K562 (cell line): ENCODE data around the gene POLR3A. TPM values are rescaled to one million over a fixed set of nuclear protein-coding genes. Genes with fewer than 3 reads are reported as not detected.

ENCODE experiments used
- ATAC-seq: fragments of 200-7000 bp; cut with Tn5 transposase; 3 replicates; pipeline ENCODE4 v1.9.1; 2020; ENCODE audit warnings: moderate library complexity
- BruUV-seq: library from RNA; stranded (reverse); fragments of 400-500 nt; replicated peaks from 2 replicates; lab custom pipeline; 2021; lab: Mats Ljungman, UMichigan
- CTCF ChIA-PET: fragments of 300-600 bp; formaldehyde crosslinking; extraction: SDS; loops from one replicate; lab custom pipeline; 2021; ENCODE audit warnings: low intra/inter-chr PET ratio; lab: Yijun Ruan, JAX
- POLR2A ChIA-PET: fragments of 300-600, 350-650 bp; sonication (Branson Sonifier 250); formaldehyde crosslinking; extraction: SDS; loops from one replicate; lab custom pipeline; 2021; ENCODE audit warnings: antibody characterized with exemption, inconsistent platforms; lab: Yijun Ruan, JAX
- DNase-seq, 4 experiments: peaks; one replicate each; pipeline versions ENCODE4 v3.0.0 to v3.0.0-alpha.2; 2011 to 2018; ENCODE audit warnings: low spot score in 3 of 4, mixed read lengths in 3 of 4; ENCODE audit errors: extremely low read depth in 1 of 4
- FAIRE-seq: peaks from 2 replicates; lab custom pipeline; 2011; peaks lifted over from hg19 to GRCh38; lab: Jason Lieb, UNC
- H2AFZ ChIP-seq: 2 replicates; pipeline ENCODE4 v1.6.0; 2011; ENCODE audit warnings: low read depth, low read length, control low read depth, inconsistent platforms
- H3K27ac ChIP-seq: fragments of 200-600 bp; 3 replicates; pipeline ENCODE4 v1.8.0; 2011; ENCODE audit warnings: low read depth, mild to moderate bottlenecking, control low read depth, inconsistent platforms, low read length, moderate library complexity, mixed read lengths; ENCODE audit errors: extremely low read depth
- H3K27me3 ChIP-seq, 2 experiments: fragments of 300-600 bp in 1 of 2; 2 replicates in 1 of 2; 3 replicates in 1 of 2; pipeline versions ENCODE4 v1.6.0 to v1.8.0; 2011; ENCODE audit warnings: inconsistent platforms in 2 of 2, low read length in 2 of 2, mild to moderate bottlenecking in 1 of 2, mixed read lengths in 1 of 2, moderate library complexity in 1 of 2; ENCODE audit not compliant: control insufficient read depth in 2 of 2, insufficient read depth in 2 of 2
- H3K36me3 ChIP-seq: fragments of 300-600 bp; 3 replicates; pipeline ENCODE4 v1.8.0; 2011; ENCODE audit warnings: mild to moderate bottlenecking, low read length, inconsistent platforms; ENCODE audit not compliant: control insufficient read depth, insufficient read depth
- H3K4me1 ChIP-seq, 2 experiments: fragments of 200-600 bp in 1 of 2; replicated peaks in 1 of 2; 2 replicates in 1 of 2; 3 replicates in 1 of 2; pipeline versions ENCODE4 v1.5.1 to v1.8.0; 2011; ENCODE audit warnings: inconsistent platforms in 2 of 2, low read length in 2 of 2, mild to moderate bottlenecking in 1 of 2, mixed read lengths in 1 of 2, moderate library complexity in 1 of 2; ENCODE audit not compliant: control insufficient read depth in 2 of 2, insufficient read depth in 2 of 2
- H3K4me2 ChIP-seq: 2 replicates; pipeline ENCODE4 v1.6.1; 2011; ENCODE audit warnings: low read length, control low read depth, inconsistent platforms, mixed read lengths; ENCODE audit not compliant: insufficient read depth
- H3K4me3 ChIP-seq: fragments of 200-600 bp; sonication (generic), shearing (Covaris generic); 2 replicates; pipeline ENCODE4 v1.5.1; 2016; ENCODE audit warnings: control low read depth, inconsistent platforms
- H3K79me2 ChIP-seq: fragments of 200-600 bp; 3 replicates; pipeline ENCODE4 v1.8.0; 2011; ENCODE audit warnings: low read length, inconsistent platforms; ENCODE audit not compliant: control insufficient read depth, insufficient read depth
- H3K9ac ChIP-seq, 2 experiments: 2 replicates each; pipeline versions ENCODE4 v1.6.0 to v1.6.1; 2011; ENCODE audit warnings: low read depth in 2 of 2, low read length in 2 of 2, control low read depth in 1 of 2, inconsistent platforms in 1 of 2, mild to moderate bottlenecking in 1 of 2, mixed read lengths in 1 of 2; ENCODE audit not compliant: insufficient read depth in 1 of 2
- H3K9me1 ChIP-seq: one replicate; pipeline ENCODE4 v1.6.0; 2011; ENCODE audit warnings: inconsistent platforms, mild to moderate bottlenecking, low read length, moderate library complexity; ENCODE audit not compliant: control insufficient read depth, insufficient read depth
- H3K9me3 ChIP-seq: replicated peaks from 2 replicates; pipeline ENCODE4 v1.5.1; 2011; ENCODE audit warnings: low read depth, low read length, inconsistent platforms; ENCODE audit not compliant: control insufficient read depth, insufficient read depth
- H4K20me1 ChIP-seq: replicated peaks from 2 replicates; pipeline ENCODE4 v1.6.1; 2011; ENCODE audit warnings: low read length, inconsistent platforms, mixed read lengths; ENCODE audit not compliant: control insufficient read depth, insufficient read depth
- BRF1 ChIP-seq: IDR thresholded peaks from 3 replicates; pipeline ENCODE4 v1.6.1; 2011; ENCODE audit warnings: borderline replicate concordance, mild to moderate bottlenecking; ENCODE audit not compliant: insufficient read length; ENCODE audit errors: extremely low read depth
- CREBBP ChIP-seq: IDR thresholded peaks from one replicate; pipeline ENCODE4 v1.6.1; 2012; ENCODE audit warnings: low read depth, mild to moderate bottlenecking, control low read depth, inconsistent platforms, low read length
- CREM ChIP-seq: IDR thresholded peaks from 2 replicates; pipeline ENCODE4 v1.6.1; 2014; ENCODE audit warnings: antibody characterized with exemption, low read depth
- DACH1 ChIP-seq: fragments of 450-650 bp; IDR thresholded peaks from 2 replicates; pipeline ENCODE4 v1.6.1; 2018; ENCODE audit not compliant: partially characterized antibody
- FIP1L1 ChIP-seq: fragments of 200-400 bp; formaldehyde crosslinking; IDR thresholded peaks from 2 replicates; pipeline ENCODE4 v1.6.1; 2018; ENCODE audit warnings: mild to moderate bottlenecking, low read depth, low read length; ENCODE audit not compliant: poor library complexity, severe bottlenecking
- GABPB1 ChIP-seq: sonication (generic); formaldehyde crosslinking; IDR thresholded peaks from 2 replicates; pipeline ENCODE4 v1.8.0; 2022; ENCODE audit warnings: mild to moderate bottlenecking, missing genetic modification reagents
- LCOR ChIP-seq: sonication (generic); formaldehyde crosslinking; IDR thresholded peaks from 2 replicates; pipeline ENCODE4 v1.8.0; 2022; ENCODE audit warnings: mild to moderate bottlenecking, missing genetic modification reagents
- PYGO2 ChIP-seq: fragments of 450-650 bp; IDR thresholded peaks from 2 replicates; pipeline ENCODE4 v1.6.1; 2016; ENCODE audit warnings: mild to moderate bottlenecking, missing genetic modification characterization, moderate library complexity, missing compliant biosample characterization
- SIN3A ChIP-seq, 2 experiments: fragments of 150-350 bp in 1 of 2; IDR thresholded peaks; 2 replicates each; pipeline ENCODE4 v1.6.1; 2011 to 2016; ENCODE audit warnings: borderline replicate concordance in 2 of 2, low read depth in 2 of 2, low read length in 2 of 2, mild to moderate bottlenecking in 2 of 2, moderate library complexity in 2 of 2; ENCODE audit not compliant: control insufficient read depth in 1 of 2
- ZFP30 ChIP-seq: fragments of 250-450 bp; sonication (Bioruptor Pico); IDR thresholded peaks from 2 replicates; pipeline ENCODE4 v1.8.0; 2022; ENCODE audit warnings: moderate library complexity, mild to moderate bottlenecking, inconsistent platforms, borderline replicate concordance
- ZNF121 ChIP-seq: sonication (generic); formaldehyde crosslinking; conservative IDR thresholded peaks from 2 replicates; pipeline ENCODE4 v1.8.0; 2022; ENCODE audit warnings: missing genetic modification reagents
- ZNF311 ChIP-seq: fragments of 250-450 bp; sonication (Bioruptor Pico); IDR thresholded peaks from 2 replicates; pipeline ENCODE4 v1.4.0; 2020; ENCODE audit warnings: mild to moderate bottlenecking, moderate library complexity
- ZNF354B ChIP-seq: fragments of 250-450 bp; sonication (Bioruptor Pico); IDR thresholded peaks from 2 replicates; pipeline ENCODE4 v1.4.0; 2020
- WGBS: fragments of 100-300 bp; shearing (Covaris generic); methylation state at CpG from one replicate; pipeline ENCODE4 v1.1.6; 2016; ENCODE audit warnings: low coverage, mixed read lengths; ENCODE audit not compliant: insufficient coverage; ENCODE audit errors: missing lambda C conversion rate; 5-methylcytosine and 5-hydroxymethylcytosine counted together
- in situ Hi-C: fragments of 300-500 bp; cut with MboI; formaldehyde crosslinking; loops from 4 replicates; pipeline ENCODE4 v1.15.0; 2018; ENCODE audit warnings: inconsistent platforms, mixed read lengths
- intact Hi-C: fragments of 100-400 bp; cut with micrococcal nuclease; formaldehyde crosslinking; loops from 2 replicates; pipeline ENCODE4 v1.14.2; 2022
- polyA plus RNA-seq, 8 experiments: library from polyadenylated mRNA; depleted of rRNA in 4 of 8; stranded (reverse) in 5 of 8; unstranded in 3 of 8; fragments of >200 nt; fragmentation: Nextera tagmentation in 2 of 8; fragmentation: Illumina TruSeq in 1 of 8; extraction: Ambion mirVana in 2 of 8; extraction: Trizol in 1 of 8; gene quantifications; 2 replicates each; pipeline versions ENCODE4 v1.2.1 to v1.2.3, GENCODE V29; 2011 to 2014; ENCODE audit warnings: inconsistent platforms in 1 of 8, missing spikeins in 1 of 8
- total RNA-seq, 7 experiments: library from RNA; depleted of rRNA in 6 of 7; stranded (reverse); fragments of >200 nt in 6 of 7; fragmentation: Illumina TruSeq in 2 of 7; extraction: Trizol in 2 of 7; gene quantifications; 2 replicates each; pipeline versions ENCODE4 v1.2.1 to v1.2.3, GENCODE V29; 2011 to 2021; ENCODE audit warnings: low replicate concordance in 1 of 7
- TF ChIP-seq, protein P1 (sequence below): conservative IDR thresholded peaks from 2 replicates; pipeline ENCODE4 v1.6.1; 2011; ENCODE audit warnings: low read depth, mild to moderate bottlenecking, low read length; ENCODE audit not compliant: control insufficient read depth
- TF ChIP-seq, protein P2 (sequence below): fragments of 250-450 bp; sonication (Bioruptor Pico); IDR thresholded peaks from 2 replicates; pipeline ENCODE4 v1.4.0; 2020
- TF ChIP-seq, protein P3 (sequence below): fragments of 450-650 bp; formaldehyde crosslinking; IDR thresholded peaks from 2 replicates; pipeline ENCODE4 v1.4.0; 2022; ENCODE audit warnings: missing genetic modification characterization
- TF ChIP-seq, protein P4 (sequence below), 2 experiments: fragments of 450-650 bp in 1 of 2; sonication (generic) in 1 of 2; formaldehyde crosslinking in 1 of 2; IDR thresholded peaks in 1 of 2; conservative IDR thresholded peaks in 1 of 2; 2 replicates each; pipeline versions ENCODE4 v1.6.1 to v1.8.1; 2016 to 2023; ENCODE audit warnings: mild to moderate bottlenecking in 2 of 2, moderate library complexity in 2 of 2, inconsistent platforms in 1 of 2, missing genetic modification reagents in 1 of 2

The POLR3A gene
- total and polyA plus RNA-seq, 9 of the 15 experiments (the other 6 are each of a cell fraction or from before 2014, with no cell fraction given) = 14.9 to 37.0 (median 26.7) TPM

DNA sequence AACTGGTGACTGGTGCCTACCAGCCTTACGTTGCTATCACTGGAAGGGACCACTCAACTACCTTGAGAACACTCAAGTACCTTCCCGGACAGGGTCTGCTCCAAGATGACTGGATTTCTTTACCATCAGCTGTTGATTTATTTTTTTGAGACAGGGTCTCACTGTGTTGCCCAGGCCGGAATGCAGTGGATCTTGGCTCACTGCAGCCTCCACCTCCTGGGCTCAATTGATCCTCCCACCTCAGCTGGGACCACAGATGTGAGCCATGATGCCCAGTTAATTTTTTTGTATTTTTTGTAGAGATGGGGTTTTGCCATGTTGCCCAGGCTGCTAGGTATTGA is 57.5 kb downstream of the POLR3A start:
- Histone ChIP-seq H3K27ac (peak overlapping the region; percentile 96), H2AFZ (peak overlapping the region; percentile 91), H3K9me1 (no peaks in the 10 kb centered on the region), H3K27me3 (no peaks in the 10 kb centered on the region), H3K4me1 (peaks cover 21 to 27% of the 10 kb centered on the region in 2 experiments; a peak in 4 of 5 replicates), H3K9ac (peak overlapping the region; percentile 51 to 73; a peak in 3 of 4 replicates), H3K4me2 (peak overlapping the region; percentile 17; the same call in 1 of the 2 replicates), H3K9me3 (no peaks in the 10 kb centered on the region), H3K36me3 (peaks cover 33% of the 10 kb centered on the region), H3K4me3 (no peak overlapping the region), H3K79me2 (no peaks in the 10 kb centered on the region), H4K20me1 (no peaks in the 10 kb centered on the region)
- in situ Hi-C loops (loop anchor here (5.0 kb wide), 2 partner anchors 64 to 114 kb away; no protein-coding TSS in a partner anchor), intact Hi-C loops (loop anchor here (2.0 to 5.0 kb wide), 4 partner anchors 44 to 249 kb away; partner anchors contain the start of gene DLG5)
- FAIRE-seq (no peak), ATAC-seq (no peak; the same call in 2 of the 3 replicates), DNase-seq (no peak)
- 46% methylated on average over 3 of the region's 3 CpGs for WGBS
- POLR2A ChIA-PET = interaction anchor here (0.8 to 1.4 kb wide), 9 partner anchors 10 to 120 kb away, joined by 3 to 6 read pairs (median 3); no protein-coding TSS in a partner anchor
- no TSS peak for BruUV-seq
- CTCF ChIA-PET = no interaction called here
- no peak for TF ChIP-seq PYGO2 (tag)
- TF ChIP-seq SIN3A (IDR thresholded peaks at IDR 0.05; ENCODE audit: borderline replicate concordance in 2 of 2, control insufficient read depth in 1 of 2, low read depth in 2 of 2, low read length in 2 of 2) = no peak
- TF ChIP-seq ZNF311 (CRISPR knock-in tag) = 0 out of 2 replicates have a peak, but pooled peaks have one; percentile 18
- no peak for TF ChIP-seq CREM
- no peak for TF ChIP-seq DACH1
- no peak for TF ChIP-seq CREBBP
- TF ChIP-seq, protein P1, sequence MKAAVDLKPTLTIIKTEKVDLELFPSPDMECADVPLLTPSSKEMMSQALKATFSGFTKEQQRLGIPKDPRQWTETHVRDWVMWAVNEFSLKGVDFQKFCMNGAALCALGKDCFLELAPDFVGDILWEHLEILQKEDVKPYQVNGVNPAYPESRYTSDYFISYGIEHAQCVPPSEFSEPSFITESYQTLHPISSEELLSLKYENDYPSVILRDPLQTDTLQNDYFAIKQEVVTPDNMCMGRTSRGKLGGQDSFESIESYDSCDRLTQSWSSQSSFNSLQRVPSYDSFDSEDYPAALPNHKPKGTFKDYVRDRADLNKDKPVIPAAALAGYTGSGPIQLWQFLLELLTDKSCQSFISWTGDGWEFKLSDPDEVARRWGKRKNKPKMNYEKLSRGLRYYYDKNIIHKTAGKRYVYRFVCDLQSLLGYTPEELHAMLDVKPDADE = no peak
- peak; percentile 90 for TF ChIP-seq ZNF121 (CRISPR knock-in tag)
- TF ChIP-seq ZNF354B (CRISPR knock-in tag) = no peak
- TF ChIP-seq, protein P2, sequence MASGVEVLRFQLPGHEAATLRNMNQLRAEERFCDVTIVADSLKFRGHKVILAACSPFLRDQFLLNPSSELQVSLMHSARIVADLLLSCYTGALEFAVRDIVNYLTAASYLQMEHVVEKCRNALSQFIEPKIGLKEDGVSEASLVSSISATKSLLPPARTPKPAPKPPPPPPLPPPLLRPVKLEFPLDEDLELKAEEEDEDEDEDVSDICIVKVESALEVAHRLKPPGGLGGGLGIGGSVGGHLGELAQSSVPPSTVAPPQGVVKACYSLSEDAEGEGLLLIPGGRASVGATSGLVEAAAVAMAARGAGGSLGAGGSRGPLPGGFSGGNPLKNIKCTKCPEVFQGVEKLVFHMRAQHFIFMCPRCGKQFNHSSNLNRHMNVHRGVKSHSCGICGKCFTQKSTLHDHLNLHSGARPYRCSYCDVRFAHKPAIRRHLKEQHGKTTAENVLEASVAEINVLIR (CRISPR knock-in tag) = no peak
- no peak for TF ChIP-seq ZFP30 (CRISPR knock-in tag)
- no peak for TF ChIP-seq LCOR (CRISPR knock-in tag)
- TF ChIP-seq, protein P3, sequence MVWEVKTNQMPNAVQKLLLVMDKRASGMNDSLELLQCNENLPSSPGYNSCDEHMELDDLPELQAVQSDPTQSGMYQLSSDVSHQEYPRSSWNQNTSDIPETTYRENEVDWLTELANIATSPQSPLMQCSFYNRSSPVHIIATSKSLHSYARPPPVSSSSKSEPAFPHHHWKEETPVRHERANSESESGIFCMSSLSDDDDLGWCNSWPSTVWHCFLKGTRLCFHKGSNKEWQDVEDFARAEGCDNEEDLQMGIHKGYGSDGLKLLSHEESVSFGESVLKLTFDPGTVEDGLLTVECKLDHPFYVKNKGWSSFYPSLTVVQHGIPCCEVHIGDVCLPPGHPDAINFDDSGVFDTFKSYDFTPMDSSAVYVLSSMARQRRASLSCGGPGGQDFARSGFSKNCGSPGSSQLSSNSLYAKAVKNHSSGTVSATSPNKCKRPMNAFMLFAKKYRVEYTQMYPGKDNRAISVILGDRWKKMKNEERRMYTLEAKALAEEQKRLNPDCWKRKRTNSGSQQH = no peak
- no peak for TF ChIP-seq BRF1
- TF ChIP-seq GABPB1 = 0 out of 2 replicates have a peak, but pooled peaks have one; percentile 1
- TF ChIP-seq, protein P4, sequence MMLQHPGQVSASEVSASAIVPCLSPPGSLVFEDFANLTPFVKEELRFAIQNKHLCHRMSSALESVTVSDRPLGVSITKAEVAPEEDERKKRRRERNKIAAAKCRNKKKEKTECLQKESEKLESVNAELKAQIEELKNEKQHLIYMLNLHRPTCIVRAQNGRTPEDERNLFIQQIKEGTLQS (IDR thresholded peaks at IDR 0.05) = no peak
- TF ChIP-seq, protein P4 (CRISPR knock-in tag; conservative IDR thresholded peaks at IDR 0.05) = no peak; the same call in 1 of the 2 replicates
- no peak for TF ChIP-seq FIP1L1
